Fibroblast of the aortic adventitia (primary cell): ENCODE data around the gene OR51E1. TPM values are rescaled to one million over a fixed set of nuclear protein-coding genes. Genes with fewer than 3 reads are reported as not detected.

Source experiments
- DNase-seq: peaks from one replicate; pipeline ENCODE4 v3.0.0-alpha.2; 2010; ENCODE audit warnings: low read depth
- H3K4me3 ChIP-seq: 2 replicates; pipeline ENCODE4 v1.5.1; 2011; ENCODE audit warnings: low read depth, mild to moderate bottlenecking, control low read depth, low read length, moderate library complexity
- CTCF ChIP-seq: IDR thresholded peaks from 2 replicates; pipeline ENCODE4 v1.5.1; 2011; ENCODE audit warnings: mild to moderate bottlenecking, low read length, control low read depth, inconsistent platforms; ENCODE audit not compliant: insufficient read depth
- total RNA-seq: library from RNA; depleted of rRNA; stranded (reverse); fragments of >200 nt; gene quantifications from 2 replicates; pipeline ENCODE4 v1.2.3, GENCODE V29; 2012; ENCODE audit warnings: low replicate concordance

Gene OR51E1
- total RNA-seq, 1 donor: not detected

- no peak for TF ChIP-seq CTCF
- no peak overlapping the region for H3K4me3 ChIP-seq
- no peak for DNase-seq
Measured at GRCh38 chr11:4637662-4638047, 6.1 kb upstream of the OR51E1 start.

GRCh38 chr11:4639931-4640330 lies 3.9 kb upstream of the OR51E1 start:
- H3K4me3 ChIP-seq: no peak overlapping the region
- no peak for TF ChIP-seq CTCF
- no peak for DNase-seq

- no peak for TF ChIP-seq CTCF
- no peak for DNase-seq
- H3K4me3 ChIP-seq: no peak overlapping the region
Measured at GRCh38 chr11:4641501-4641900, 2.3 kb upstream of the OR51E1 start.

GRCh38 chr11:4642043-4642442 lies 1.7 kb upstream of the OR51E1 start:
- no peak for TF ChIP-seq CTCF

GRCh38 chr11:4643076-4643475 lies 706 bp upstream of the OR51E1 start:
- H3K4me3 ChIP-seq: no peak overlapping the region
- DNase-seq: no peak
- TF ChIP-seq CTCF: no peak

More at GRCh38 chr11:4642043-4642442, 1.7 kb upstream of the OR51E1 start:
- no peak for DNase-seq
- H3K4me3 ChIP-seq: no peak overlapping the region

GRCh38 chr11:4644233-4644632 lies 451 bp downstream of the OR51E1 start:
- no peak for TF ChIP-seq CTCF
- DNase-seq: no peak
- no peak overlapping the region for H3K4me3 ChIP-seq

GRCh38 chr11:4645974-4646373 lies 2.2 kb downstream of the OR51E1 start:
- H3K4me3 ChIP-seq: no peak overlapping the region
- no peak for DNase-seq
- no peak for TF ChIP-seq CTCF
